Fibroblast of skin of abdomen (primary cell): ENCODE results near the gene HTR3E.
A peak's percentile ranks its signal among the peaks of the same experiment; 100 is the strongest.
"Not testable (repeated sequence)": the region's sequence is repeated elsewhere in the genome, so short reads cannot be mapped to it uniquely, and the experiment has no call there.

ENCODE experiments used
- DNase-seq: peaks from one replicate; pipeline ENCODE4 v3.0.0-alpha.2; 2013

The HTR3E gene

DNA sequence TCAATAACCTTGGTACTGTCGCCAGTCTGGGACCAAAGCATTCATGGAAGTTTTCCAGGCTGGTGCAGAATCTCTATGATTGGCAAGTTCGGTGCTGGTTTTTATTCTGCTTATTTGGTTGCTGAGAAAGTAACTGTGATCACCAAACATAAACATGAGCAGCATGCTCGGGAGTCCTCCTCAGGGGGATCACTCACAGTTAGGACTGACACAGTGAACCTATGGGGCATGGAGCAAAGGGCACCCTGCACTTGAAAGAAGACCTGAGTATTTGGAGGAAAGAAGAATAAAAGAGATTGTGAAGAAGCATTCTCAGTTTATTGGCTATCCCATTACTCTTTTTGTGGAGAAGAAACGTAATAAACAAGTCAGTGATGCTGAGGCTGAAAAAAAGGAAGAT, 19.2 kb downstream of the HTR3E start:
- DNase-seq, result no peak

- DNase-seq, result no peak
Measured at GRCh38 chr3:184117636-184118035, 20.8 kb downstream of the HTR3E start.

DNA sequence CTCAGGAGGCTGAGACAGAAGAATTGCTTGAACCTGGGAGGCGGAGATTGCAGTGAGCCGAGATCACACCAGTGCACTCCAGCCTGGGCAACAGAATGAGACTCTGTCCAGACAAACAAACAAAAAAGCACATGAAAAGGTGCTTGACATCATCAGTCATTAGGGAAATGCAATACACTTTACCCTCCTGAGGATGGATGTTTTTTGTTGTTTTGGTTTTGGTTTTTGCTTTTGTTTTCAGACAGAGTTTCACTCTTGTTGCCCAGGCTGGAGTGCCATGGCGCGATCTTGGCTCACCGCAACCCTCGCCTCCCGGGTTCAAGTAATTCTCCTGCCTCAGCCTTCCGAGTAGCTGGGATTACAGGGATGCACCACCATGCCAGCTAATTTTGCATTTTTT, 24.2 kb downstream of the HTR3E start:
- DNase-seq, result not testable (repeated sequence)

GRCh38 chr3:184126006-184126405, 29.1 kb downstream of the HTR3E start:
- no peak for DNase-seq

- peak; percentile 37 for DNase-seq
Measured at GRCh38 chr3:184129012-184129411, 32.1 kb downstream of the HTR3E start.

- DNase-seq, result no peak
Measured at GRCh38 chr3:184132945-184133344, 36.1 kb downstream of the HTR3E start.

GRCh38 chr3:184133840-184134745, 37.2 kb downstream of the HTR3E start:
- DNase-seq, result peak; percentile 84

DNA sequence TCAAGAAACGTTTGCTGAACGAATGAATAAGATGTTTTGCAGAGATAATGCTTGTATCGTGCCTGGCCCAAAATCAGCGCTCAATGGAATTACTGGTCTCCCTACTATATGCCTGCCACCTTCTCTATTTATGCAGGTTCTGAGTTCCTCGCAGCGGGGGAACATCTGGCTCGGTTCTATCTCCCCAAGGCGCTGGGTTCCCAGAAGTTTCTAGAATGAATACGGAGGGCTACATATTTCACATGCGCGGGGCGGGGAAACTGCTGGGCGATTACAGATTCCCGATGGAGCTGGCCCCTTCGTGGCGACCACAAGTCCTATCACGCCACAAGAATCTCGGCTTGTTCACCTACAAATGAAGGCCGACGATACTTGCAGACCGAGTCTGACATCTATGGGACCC, 37.9 kb downstream of the HTR3E start:
- DNase-seq, result no peak

DNA sequence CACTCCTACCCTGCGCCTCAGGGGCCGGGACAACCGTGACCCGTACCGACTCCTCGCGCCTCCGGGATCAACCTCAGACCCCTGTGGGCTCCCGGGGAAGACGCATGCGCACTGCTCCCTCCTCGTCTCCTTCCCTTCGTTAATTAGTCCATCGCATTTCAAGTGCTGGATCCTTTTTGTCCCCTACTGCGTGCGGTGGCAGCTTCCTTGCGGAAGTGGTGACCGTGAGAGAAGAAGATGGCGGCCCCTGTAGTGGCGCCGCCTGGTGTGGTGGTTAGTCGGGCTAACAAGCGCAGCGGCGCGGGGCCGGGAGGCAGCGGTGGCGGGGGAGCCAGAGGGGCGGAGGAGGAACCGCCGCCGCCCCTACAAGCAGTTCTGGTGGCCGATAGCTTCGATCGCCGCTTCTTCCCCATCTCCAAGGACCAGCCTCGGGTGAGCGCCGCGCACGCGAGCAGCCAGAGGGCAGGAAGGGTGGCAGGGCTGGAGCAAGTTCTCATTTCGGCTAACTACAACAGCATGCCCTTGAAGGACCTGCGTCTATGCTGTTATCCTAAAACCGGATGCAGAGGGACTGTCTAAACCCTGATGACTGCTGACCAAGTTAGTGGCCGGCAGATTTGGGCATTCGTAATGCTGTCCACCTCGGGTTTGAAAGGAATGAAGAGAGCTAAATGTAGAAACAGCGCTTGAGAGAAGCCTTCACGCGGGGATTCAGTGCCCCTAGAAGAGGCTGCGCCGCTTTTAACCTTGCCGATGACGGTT, 38.5 kb downstream of the HTR3E start, which contains the start of gene EIF2B5:
Gene EIF2B5 (plus strand): TSS at position 210 of the 762 bp plus-strand sequence. CDS start 28 bp downstream, at position 238.
- DNase-seq, result peak; percentile 95

- no peak for DNase-seq
Measured at GRCh38 chr3:184135911-184136260, 39.0 kb downstream of the HTR3E start.

GRCh38 chr3:184140436-184140835, 43.6 kb downstream of the HTR3E start:
- no peak for DNase-seq

- DNase-seq, result no peak
Measured at GRCh38 chr3:184142199-184142598, 45.3 kb downstream of the HTR3E start.

DNA sequence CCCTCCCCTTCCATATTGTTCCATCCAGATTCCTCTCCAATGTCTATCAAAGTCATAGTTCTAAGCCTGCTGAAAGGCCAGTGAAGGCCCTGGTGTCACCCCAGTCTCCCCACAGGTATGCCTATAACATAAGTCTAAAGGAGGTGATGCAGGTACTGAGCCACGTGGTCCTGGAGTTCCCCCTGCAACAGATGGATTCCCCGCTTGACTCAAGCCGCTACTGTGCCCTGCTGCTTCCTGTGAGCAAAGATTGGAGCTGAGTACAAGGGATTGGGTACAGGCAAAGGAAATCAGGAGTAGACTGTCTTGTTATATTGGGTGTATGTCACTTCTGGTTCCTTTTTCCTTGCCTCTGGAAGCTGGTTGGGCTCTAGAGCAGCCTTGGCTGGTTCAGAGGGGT, 46.5 kb downstream of the HTR3E start:
- no peak for DNase-seq

- no peak for DNase-seq
Measured at GRCh38 chr3:184144505-184144904, 47.6 kb downstream of the HTR3E start.

- peak; percentile 43 for DNase-seq
Measured at GRCh38 chr3:184145111-184145524, 48.3 kb downstream of the HTR3E start.

DNA sequence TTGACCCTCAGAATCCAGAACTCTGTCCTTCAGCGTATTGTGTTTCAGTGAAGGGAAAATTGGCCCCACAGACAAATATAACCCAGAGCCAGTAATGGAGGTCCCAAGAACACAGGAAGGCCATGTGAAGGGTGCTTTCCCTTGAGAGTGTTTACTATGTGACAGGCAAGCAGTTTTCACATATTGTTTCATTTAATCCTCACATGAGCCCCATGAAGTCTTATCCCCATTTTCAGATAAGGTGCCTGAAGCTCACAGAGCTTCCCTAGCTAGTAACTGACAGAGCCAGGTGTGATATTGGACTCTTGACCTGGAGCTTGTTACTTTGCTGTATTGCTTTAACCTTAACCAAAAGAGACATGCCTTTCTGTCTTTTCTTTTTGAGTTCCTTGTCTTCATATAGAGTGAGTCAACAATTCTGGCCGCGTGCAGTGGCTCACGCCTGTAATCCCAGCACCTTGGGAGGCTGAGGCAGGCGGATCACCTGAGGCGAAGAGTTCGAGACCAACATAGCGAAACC, 48.9 kb downstream of the HTR3E start:
- DNase-seq, result no peak

GRCh38 chr3:184148076-184148475, 51.2 kb downstream of the HTR3E start:
- DNase-seq, result no peak

- DNase-seq, result no peak
Measured at GRCh38 chr3:184149123-184149522, 52.3 kb downstream of the HTR3E start.

DNA sequence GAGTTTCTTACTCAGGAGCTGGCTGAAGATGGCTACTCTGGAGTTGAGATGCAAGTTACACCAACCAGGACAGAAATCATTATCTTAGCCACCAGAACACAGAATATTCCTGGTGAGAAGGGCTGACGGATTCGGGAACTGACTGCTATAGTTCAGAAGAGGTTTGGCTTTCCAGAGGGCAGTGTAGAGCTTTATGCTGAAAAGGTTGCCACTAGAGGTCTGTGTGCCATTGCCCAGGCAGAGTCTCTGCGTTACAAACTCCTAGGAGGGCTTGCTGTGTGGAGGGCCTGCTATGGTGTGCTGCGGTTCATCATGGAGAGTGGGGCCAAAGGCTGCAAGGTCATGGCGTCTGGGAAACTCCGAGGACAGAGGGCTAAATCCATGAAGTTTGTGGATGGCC, 52.9 kb downstream of the HTR3E start:
- not testable (repeated sequence) for DNase-seq

- DNase-seq, result peak; percentile 62
Measured at GRCh38 chr3:184154885-184155643, 58.2 kb downstream of the HTR3E start, which contains the start of gene DVL3. DVL3 (plus strand) TSS chr3:184155377; CDS start chr3:184155636, 259 bp downstream.

DNA sequence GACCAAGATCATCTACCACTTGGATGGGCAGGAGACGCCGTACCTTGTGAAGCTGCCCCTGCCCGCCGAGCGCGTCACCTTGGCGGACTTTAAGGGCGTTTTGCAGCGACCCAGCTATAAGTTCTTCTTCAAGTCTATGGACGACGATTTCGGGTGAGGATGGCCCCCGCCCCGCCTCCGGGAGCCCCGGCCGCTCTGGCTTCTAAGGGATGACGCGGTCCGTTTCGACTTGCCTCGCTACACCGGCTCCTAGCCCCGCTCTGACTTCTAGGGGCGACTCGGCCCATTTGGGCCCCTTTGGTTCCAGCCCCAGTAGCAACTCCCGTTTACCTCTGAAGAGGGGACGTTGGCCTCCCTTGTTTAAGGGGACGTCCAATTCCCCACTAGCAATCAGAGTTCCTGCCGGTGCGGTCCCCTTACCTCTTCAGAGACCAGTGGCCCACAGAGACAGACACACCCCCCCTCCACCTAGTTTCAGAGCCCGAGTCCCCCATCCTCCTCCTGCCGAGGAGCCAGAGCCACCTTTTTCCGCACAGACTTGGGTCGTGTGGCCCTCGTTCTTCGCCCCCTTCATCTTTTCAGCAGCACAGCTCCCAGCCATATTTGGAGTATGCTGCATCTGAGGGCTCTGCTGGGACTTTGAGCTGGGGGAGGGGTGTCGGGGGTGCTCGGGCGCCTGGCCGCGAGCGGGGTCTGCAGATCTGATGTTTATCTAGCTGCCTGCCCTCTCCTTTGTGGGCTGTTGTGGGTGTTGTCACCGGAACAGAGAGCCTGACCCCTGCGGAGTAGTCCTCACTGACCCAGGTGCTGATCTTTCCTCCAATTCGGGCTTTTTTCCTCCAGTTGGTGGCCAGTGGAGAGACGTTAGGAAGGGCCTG, 59.0 kb downstream of the HTR3E start:
- no peak for DNase-seq
